T47D (cell line): ENCODE data around the gene BACH1.
"Not testable (repeated sequence)": the region's sequence is repeated elsewhere in the genome, so short reads cannot be mapped to it uniquely, and the experiment has no call there.

Experiments used
- DNase-seq, 2 experiments: peaks; one replicate each; pipeline versions ENCODE4 v3.0.0 to v3.0.0-alpha.2; 2011 to 2012; ENCODE audit warnings: low read depth in 1 of 2, low spot score in 1 of 2
- JUND ChIP-seq: IDR thresholded peaks from 2 replicates; pipeline ENCODE4 v1.6.1; 2012; ENCODE audit warnings: low read depth
- in situ Hi-C: cut with HindIII; loops from 2 replicates; pipeline ENCODE4 v1.10.0; 2016; ENCODE audit warnings: low sequenced_read_pairs, low pct_unique_long_range_greater_than_20kb

Gene BACH1

GRCh38 chr21:29343519-29343918 is 44.8 kb downstream of the BACH1 start:
- in situ Hi-C loops: no loop called here
- no peak for DNase-seq
- no peak for TF ChIP-seq JUND

DNA sequence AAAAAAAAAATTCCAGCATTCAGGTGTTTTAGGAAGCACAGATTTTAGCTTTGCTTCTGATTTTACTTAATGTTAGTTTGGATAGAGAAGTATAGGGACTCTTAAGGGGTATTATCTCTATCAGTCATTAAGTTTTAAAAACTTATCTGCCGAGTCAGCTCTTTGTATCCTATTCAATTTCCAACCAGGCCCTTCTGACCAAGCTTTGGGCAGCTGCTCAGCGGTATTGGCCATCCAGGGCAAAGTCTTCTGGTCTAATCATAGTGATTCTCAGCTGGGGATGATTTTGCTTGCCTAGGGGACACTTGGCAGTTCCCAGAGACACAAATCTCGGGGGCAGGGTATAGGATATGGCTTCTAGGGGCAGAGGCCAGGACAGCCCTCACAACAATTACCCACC is 47.6 kb downstream of the BACH1 start:
- TF ChIP-seq JUND: no peak
- in situ Hi-C loops: no loop called here

GRCh38 chr21:29346771-29347170 is 48.0 kb downstream of the BACH1 start:
- TF ChIP-seq JUND: no peak
- DNase-seq: no peak
- in situ Hi-C loops: no loop called here

More for the DNA sequence above, 47.6 kb downstream of the BACH1 start:
- DNase-seq: no peak

DNA sequence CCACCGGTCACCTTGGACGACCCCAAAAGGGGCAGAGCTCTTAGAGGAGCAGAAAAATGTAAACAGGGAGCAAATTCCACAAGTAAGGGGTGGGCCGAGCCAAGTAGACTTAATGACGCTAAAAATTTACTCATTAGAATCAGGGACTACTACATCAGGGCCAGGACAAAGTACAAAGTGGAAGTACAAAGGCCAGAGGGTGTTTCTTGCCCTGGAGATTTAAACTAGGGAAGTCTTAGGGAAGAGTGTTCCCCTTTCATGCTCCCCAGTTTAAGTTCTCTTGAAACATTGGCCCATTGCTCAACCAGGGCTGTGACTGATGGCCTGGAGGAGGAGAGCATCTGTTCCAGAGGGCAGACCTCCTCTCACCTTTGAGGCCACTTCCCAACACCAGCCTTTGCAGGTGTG is 48.6 kb downstream of the BACH1 start:
- no peak for TF ChIP-seq JUND
- in situ Hi-C loops: no loop called here
- no peak for DNase-seq

GRCh38 chr21:29349702-29350101 is 51.0 kb downstream of the BACH1 start:
- TF ChIP-seq JUND: no peak
- no peak for DNase-seq
- in situ Hi-C loops: no loop called here

GRCh38 chr21:29350246-29350779 is 51.6 kb downstream of the BACH1 start:
- no peak for TF ChIP-seq JUND
- no peak for DNase-seq
- in situ Hi-C loops: no loop called here

DNA sequence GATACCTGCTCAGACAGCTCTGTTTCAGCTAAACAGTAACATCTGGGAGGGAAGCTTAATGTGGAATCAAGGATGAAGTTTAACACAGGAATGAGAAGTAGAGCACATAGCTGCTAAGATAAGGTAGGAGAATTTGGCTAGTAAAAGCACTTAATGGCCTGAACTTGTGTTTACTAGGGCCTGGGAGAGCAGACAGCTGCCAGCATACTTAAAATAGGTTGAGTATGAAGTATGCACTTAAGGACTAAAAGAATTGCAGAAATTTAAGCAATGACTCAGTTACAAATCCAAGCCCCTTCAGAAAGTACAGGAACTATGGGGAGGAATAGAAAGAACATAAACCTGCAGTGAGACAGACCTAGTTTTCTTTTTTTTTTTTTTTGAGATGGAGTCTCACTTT is 53.0 kb downstream of the BACH1 start:
- in situ Hi-C loops: no loop called here
- no peak for DNase-seq
- TF ChIP-seq JUND: no peak

DNA sequence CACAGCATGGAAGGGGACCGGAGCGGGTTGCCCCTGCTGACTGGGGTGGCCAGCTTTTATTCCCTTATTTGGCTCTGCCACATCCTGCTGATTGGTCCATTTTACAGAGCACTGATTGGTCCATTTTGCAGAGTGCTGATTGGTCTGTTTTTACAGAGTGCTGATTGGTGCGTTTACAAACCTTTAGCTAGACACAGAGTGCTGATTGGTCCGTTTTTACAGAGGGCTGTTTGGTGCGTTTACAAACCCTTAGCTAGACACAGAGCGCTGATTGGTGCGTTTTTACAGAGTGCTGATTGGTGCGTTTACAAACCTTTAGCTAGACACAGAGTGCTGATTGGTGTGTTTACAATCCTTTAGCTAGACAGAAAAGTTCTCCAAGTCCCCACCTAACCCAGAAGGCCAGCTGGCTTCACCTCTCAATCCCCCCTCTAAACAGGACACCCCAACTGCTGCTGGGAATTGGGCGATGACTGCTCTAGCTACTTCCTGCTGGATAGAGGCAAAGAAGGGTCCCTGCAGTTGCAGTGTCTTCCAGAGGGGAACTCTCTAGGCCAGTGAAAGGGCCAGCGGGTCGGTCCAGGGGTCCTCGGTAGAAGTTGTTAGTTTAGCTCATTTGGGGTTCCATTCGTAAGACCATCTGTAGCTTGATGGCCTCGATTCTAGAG is 56.5 kb downstream of the BACH1 start:
- in situ Hi-C loops: not testable (repeated sequence)

GRCh38 chr21:29356291-29356690 is 57.6 kb downstream of the BACH1 start:
- DNase-seq, in situ Hi-C loops: not testable (repeated sequence)

More for the DNA sequence above, 56.5 kb downstream of the BACH1 start:
- DNase-seq: not testable (repeated sequence)

GRCh38 chr21:29356810-29357209 is 58.1 kb downstream of the BACH1 start:
- DNase-seq, in situ Hi-C loops: not testable (repeated sequence)

DNA sequence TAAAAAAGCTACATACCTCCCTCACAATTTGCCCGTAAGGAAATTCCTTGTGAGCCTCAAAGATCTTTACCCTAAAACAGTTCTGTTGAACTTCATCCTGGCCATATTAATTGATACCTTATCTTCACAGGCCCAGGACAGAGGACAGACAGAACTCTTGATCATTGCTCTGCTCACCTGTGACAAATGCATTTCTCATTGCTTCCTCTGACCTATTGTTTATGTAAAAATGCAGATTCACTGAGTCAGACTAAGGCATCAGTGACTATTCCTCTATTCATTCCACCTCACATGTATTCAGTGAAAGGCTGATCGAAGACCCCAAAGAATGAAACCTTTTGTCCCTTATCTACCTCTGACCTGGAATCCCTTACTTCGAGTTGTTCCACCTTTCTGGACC is 61.0 kb downstream of the BACH1 start:
- in situ Hi-C loops: no loop called here
- no peak for DNase-seq
- TF ChIP-seq JUND: no peak

DNA sequence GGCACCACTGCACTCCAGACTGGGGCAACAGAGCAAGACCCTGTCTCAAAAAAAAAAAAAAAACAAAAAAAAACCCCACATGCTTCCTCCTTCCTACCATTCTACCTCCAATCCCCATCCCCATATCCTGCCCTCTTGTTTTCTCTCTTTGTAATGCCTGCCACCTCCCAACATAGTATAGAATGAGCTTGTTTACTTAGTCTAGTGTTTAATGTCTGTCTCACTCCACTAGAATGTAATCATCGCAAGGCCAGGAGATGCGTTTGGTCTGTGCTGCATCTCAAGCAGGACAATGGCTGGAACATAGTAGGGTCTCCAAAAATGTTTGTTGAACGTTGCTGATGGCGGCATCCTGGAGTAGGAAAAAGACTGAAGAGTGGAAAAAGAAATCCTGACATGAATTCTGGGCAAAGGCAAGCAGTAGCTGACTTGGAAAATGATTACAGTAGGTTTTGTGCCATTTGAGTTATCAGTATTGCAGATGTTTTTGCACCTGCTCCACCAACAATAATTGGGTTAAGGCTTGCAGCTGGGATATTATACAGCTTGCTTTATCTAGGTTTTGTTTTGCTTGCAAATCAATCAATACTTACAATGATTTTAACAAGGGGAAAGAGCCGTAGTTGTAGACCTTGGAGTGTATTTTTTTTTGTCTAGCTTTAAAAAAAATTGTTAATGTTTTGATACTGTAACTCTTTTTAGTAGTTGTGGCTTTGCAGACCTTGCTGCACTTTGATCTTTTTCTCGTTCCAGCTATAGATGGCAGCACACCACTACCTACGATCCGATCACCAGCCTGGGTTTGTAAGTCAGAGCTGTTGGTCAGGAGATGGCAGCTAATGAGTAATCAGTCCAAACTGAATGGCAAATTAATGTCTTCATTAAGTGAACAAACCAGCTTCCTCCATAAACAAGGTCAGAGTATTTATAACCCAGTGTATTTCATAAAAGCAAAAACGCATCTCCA is 62.4 kb downstream of the BACH1 start:
- peak in 1 of 2 experiments; percentile 81 for DNase-seq

GRCh38 chr21:29362758-29363157 is 64.0 kb downstream of the BACH1 start:
- in situ Hi-C loops: no loop called here
- no peak for DNase-seq
- no peak for TF ChIP-seq JUND

More for the DNA sequence above, 62.4 kb downstream of the BACH1 start:
- in situ Hi-C loops: no loop called here
- no peak for TF ChIP-seq JUND
